OCI-LY7 (cell line): ENCODE data around the gene CIAO3.

Experiments
- EZH2phosphoT487 ChIP-seq: fragments of 200-600 bp; sonication (generic); IDR thresholded peaks from 2 replicates; pipeline ENCODE4 v1.6.1; 2018; ENCODE audit warnings: low read depth, borderline replicate concordance, mild to moderate bottlenecking, mixed run types, antibody characterized with exemption, low read length, moderate library complexity, mixed read lengths
- TF ChIP-seq, protein P1 (sequence below): fragments of 200-600 bp; sonication (generic); conservative IDR thresholded peaks from 2 replicates; pipeline ENCODE4 v1.5.1; 2014; ENCODE audit warnings: mild to moderate bottlenecking, antibody characterized with exemption, low read length, moderate library complexity, mixed read lengths

DNA sequence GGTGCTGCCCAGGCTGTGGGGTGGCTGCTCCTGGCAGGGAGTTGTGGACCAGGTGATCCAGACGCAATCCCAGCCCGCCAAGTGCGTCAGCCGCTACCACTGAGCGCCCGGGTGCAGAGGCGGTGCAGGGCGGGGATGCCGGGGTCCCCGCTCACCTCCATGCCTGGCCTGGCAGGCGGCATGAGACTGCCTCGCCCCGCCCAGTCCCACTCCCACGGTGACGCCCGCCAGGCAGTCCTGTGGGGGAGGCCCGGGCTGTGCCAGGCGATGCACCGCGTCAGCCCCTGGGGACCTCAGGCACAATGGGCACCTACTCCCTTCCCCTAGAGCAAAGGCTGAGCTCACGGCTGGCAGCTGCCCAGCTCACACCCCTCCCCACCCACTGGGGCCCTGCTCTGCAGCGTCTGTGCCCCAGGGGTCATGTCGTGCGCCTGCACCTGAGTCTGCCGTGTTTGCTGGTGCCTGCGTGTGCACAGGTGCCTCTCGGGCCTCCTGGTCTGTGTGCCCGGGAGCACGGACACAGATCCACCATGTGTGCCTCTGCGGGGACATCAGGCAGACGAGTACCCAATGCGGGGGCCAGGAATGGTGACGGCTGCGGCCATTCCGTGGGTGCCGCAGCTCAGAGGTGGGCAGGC lies 42.1 kb upstream of the CIAO3 start:
- TF ChIP-seq, protein P1, sequence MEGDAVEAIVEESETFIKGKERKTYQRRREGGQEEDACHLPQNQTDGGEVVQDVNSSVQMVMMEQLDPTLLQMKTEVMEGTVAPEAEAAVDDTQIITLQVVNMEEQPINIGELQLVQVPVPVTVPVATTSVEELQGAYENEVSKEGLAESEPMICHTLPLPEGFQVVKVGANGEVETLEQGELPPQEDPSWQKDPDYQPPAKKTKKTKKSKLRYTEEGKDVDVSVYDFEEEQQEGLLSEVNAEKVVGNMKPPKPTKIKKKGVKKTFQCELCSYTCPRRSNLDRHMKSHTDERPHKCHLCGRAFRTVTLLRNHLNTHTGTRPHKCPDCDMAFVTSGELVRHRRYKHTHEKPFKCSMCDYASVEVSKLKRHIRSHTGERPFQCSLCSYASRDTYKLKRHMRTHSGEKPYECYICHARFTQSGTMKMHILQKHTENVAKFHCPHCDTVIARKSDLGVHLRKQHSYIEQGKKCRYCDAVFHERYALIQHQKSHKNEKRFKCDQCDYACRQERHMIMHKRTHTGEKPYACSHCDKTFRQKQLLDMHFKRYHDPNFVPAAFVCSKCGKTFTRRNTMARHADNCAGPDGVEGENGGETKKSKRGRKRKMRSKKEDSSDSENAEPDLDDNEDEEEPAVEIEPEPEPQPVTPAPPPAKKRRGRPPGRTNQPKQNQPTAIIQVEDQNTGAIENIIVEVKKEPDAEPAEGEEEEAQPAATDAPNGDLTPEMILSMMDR = no peak
- no peak for TF ChIP-seq EZH2phosphoT487
